SK-N-SH (cell line): ENCODE measurements around the gene PIP4K2B. TPM values are rescaled to one million over a fixed set of nuclear protein-coding genes. Genes with fewer than 3 reads are reported as not detected.

ENCODE experiments used
- CTCF ChIA-PET: fragments of 300-600, 350-600 bp; formaldehyde crosslinking; extraction: SDS; loops from one replicate; lab custom pipeline; 2021; lab: Yijun Ruan, JAX
- POLR2A ChIA-PET: fragments of 350-600 bp; sonication (Branson Sonifier 250); formaldehyde crosslinking; extraction: SDS; loops from one replicate; lab custom pipeline; 2020; ENCODE audit warnings: antibody characterized with exemption, inconsistent platforms; lab: Yijun Ruan, JAX
- DNase-seq: peaks from one replicate; pipeline ENCODE4 v3.0.0; 2012
- H2AFZ ChIP-seq: fragments of 200-600 bp; sonication (generic); 2 replicates; pipeline ENCODE4 v1.8.1; 2016; ENCODE audit warnings: antibody characterized with exemption, mild to moderate bottlenecking, low read depth
- H3F3A ChIP-seq: fragments of 200-600 bp; sonication (generic); replicated peaks from 2 replicates; pipeline ENCODE3; 2016; ENCODE audit warnings: antibody characterized with exemption, mild to moderate bottlenecking; ENCODE audit not compliant: insufficient read depth
- H3K27ac ChIP-seq, 2 experiments: fragments of 200-500 bp in 1 of 2; fragments of 200-600 bp in 1 of 2; sonication (Bioruptor generic) in 1 of 2; sonication (generic), shearing (Covaris generic) in 1 of 2; 2 replicates each; pipeline versions ENCODE4 v1.5.1 to v1.6.1; 2014 to 2016; ENCODE audit warnings: low read depth in 2 of 2, inconsistent platforms in 1 of 2, low read length in 1 of 2, mild to moderate bottlenecking in 1 of 2, mixed read lengths in 1 of 2
- H3K27me3 ChIP-seq: fragments of 200-600 bp; sonication (generic), shearing (Covaris generic); 2 replicates; pipeline ENCODE4 v1.6.1; 2016; ENCODE audit warnings: mixed run types; ENCODE audit not compliant: insufficient read depth
- H3K36me3 ChIP-seq, 2 experiments: fragments of 200-500 bp in 1 of 2; fragments of 200-600 bp in 1 of 2; sonication (Bioruptor generic) in 1 of 2; sonication (generic) in 1 of 2; replicated peaks in 1 of 2; 2 replicates each; pipeline versions ENCODE3 to v1.5.1; 2014 to 2016; ENCODE audit warnings: low read length in 1 of 2, mild to moderate bottlenecking in 1 of 2; ENCODE audit not compliant: insufficient read depth in 2 of 2, control insufficient read depth in 1 of 2
- H3K4me1 ChIP-seq, 2 experiments: fragments of 200-500 bp in 1 of 2; fragments of 200-600 bp in 1 of 2; sonication (Bioruptor generic) in 1 of 2; sonication (generic), shearing (Covaris generic) in 1 of 2; 2 replicates each; pipeline versions ENCODE4 v1.5.1 to v1.6.1; 2014 to 2016; ENCODE audit warnings: low read depth in 1 of 2, low read length in 1 of 2, mixed run types in 1 of 2; ENCODE audit not compliant: insufficient read depth in 2 of 2, control insufficient read depth in 1 of 2
- H3K4me2 ChIP-seq: fragments of 200-600 bp; sonication (generic), shearing (Covaris generic); 2 replicates; pipeline ENCODE4 v1.6.1; 2017; ENCODE audit warnings: mixed run types
- H3K4me3 ChIP-seq, 2 experiments: fragments of 200-500 bp in 1 of 2; fragments of 200-600 bp in 1 of 2; sonication (Bioruptor generic) in 1 of 2; sonication (generic), shearing (Covaris generic) in 1 of 2; 2 replicates each; pipeline versions ENCODE4 v1.5.1 to v1.8.1; 2014 to 2016; ENCODE audit warnings: low read depth in 2 of 2, inconsistent platforms in 1 of 2, low read length in 1 of 2, mild to moderate bottlenecking in 1 of 2, mixed read lengths in 1 of 2, moderate library complexity in 1 of 2
- H3K79me2 ChIP-seq: fragments of 200-600 bp; sonication (generic); 2 replicates; pipeline ENCODE4 v1.8.1; 2017; ENCODE audit warnings: mild to moderate bottlenecking; ENCODE audit not compliant: insufficient read depth
- H3K9ac ChIP-seq: fragments of 200-600 bp; sonication (generic); 2 replicates; pipeline ENCODE4 v1.6.1; 2017; ENCODE audit warnings: mixed run types
- H3K9me2 ChIP-seq: fragments of 200-600 bp; sonication (generic); 2 replicates; pipeline ENCODE4 v1.6.1; 2017; ENCODE audit warnings: mixed run types
- H3K9me3 ChIP-seq: fragments of 200-600 bp; sonication (generic); 2 replicates; pipeline ENCODE4 v1.6.1; 2017; ENCODE audit warnings: mixed run types, mild to moderate bottlenecking, moderate library complexity
- H4K20me1 ChIP-seq: fragments of 200-600 bp; sonication (generic); 2 replicates; pipeline ENCODE4 v1.6.1; 2017; ENCODE audit warnings: mild to moderate bottlenecking, mixed run types; ENCODE audit not compliant: insufficient read depth
- CHD2 ChIP-seq: fragments of 150-350 bp; IDR thresholded peaks from 2 replicates; pipeline ENCODE4 v1.6.1; 2018; ENCODE audit warnings: low read length; ENCODE audit not compliant: partially characterized antibody
- ELF1 ChIP-seq: IDR thresholded peaks from 2 replicates; pipeline ENCODE4 v1.4.0; 2012
- EP300 ChIP-seq, 2 experiments: IDR thresholded peaks; 2 replicates each; pipeline versions ENCODE4 v1.4.0 to v1.6.1; 2012; ENCODE audit warnings: borderline replicate concordance in 1 of 2, low read depth in 1 of 2, low read length in 1 of 2
- FOXM1 ChIP-seq: IDR thresholded peaks from 2 replicates; pipeline ENCODE4 v1.4.0; 2012; ENCODE audit warnings: low read depth, mild to moderate bottlenecking
- GATA2 ChIP-seq: sonication (generic); formaldehyde crosslinking; IDR thresholded peaks from 2 replicates; pipeline ENCODE4 v1.5.0; 2020; ENCODE audit warnings: mild to moderate bottlenecking, missing genetic modification reagents
- IRF3 ChIP-seq: fragments of 150-350 bp; IDR thresholded peaks from 2 replicates; pipeline ENCODE4 v1.6.1; 2016; ENCODE audit warnings: mild to moderate bottlenecking, low read depth, low read length
- MEF2A ChIP-seq: IDR thresholded peaks from 2 replicates; pipeline ENCODE4 v1.4.0; 2012; ENCODE audit warnings: low read depth, borderline replicate concordance
- NRF1 ChIP-seq: IDR thresholded peaks from 2 replicates; pipeline ENCODE4 v1.6.1; 2012; ENCODE audit warnings: low read depth, mild to moderate bottlenecking, low read length
- REST ChIP-seq: IDR thresholded peaks from 2 replicates; pipeline ENCODE4 v1.6.1; 2012; ENCODE audit warnings: mild to moderate bottlenecking, low read depth, low read length, moderate library complexity
- TEAD4 ChIP-seq: IDR thresholded peaks from 2 replicates; pipeline ENCODE4 v1.4.0; 2012; ENCODE audit warnings: mild to moderate bottlenecking, borderline replicate concordance; ENCODE audit not compliant: insufficient read depth
- YY1 ChIP-seq: IDR thresholded peaks from 2 replicates; pipeline ENCODE4 v1.4.0; 2012; ENCODE audit warnings: low read depth, mild to moderate bottlenecking
- WGBS: methylation state at CpG from one replicate; pipeline ENCODE4 v1.1.6; 2017; ENCODE audit warnings: low lambda C conversion rate; 5-methylcytosine and 5-hydroxymethylcytosine counted together
- polyA plus RNA-seq, 3 experiments: library from polyadenylated mRNA; depleted of rRNA; stranded (reverse); fragments of >200 nt; gene quantifications; 2 replicates each; pipeline ENCODE4 v1.2.3, GENCODE V29; 2012

PIP4K2B gene
- polyA plus RNA-seq, 1 of the 3 experiments (the other 2 are of a cell fraction), result 29.8 TPM

GRCh38 chr17:38740044-38740443 is 59.3 kb downstream of the PIP4K2B start:
- POLR2A ChIA-PET, result no interaction called here
- TF ChIP-seq IRF3, result no peak
- Histone ChIP-seq H3K27ac (peak overlapping the region in 1 of 2 experiments; percentile 18; a peak in 1 of 4 replicates), H4K20me1 (peaks cover 72% of the 10 kb centered on the region), H3K36me3 (peaks cover 9 to 29% of the 10 kb centered on the region in 2 experiments), H2AFZ (no peak overlapping the region), H3K4me1 (peaks cover 8 to 62% of the 10 kb centered on the region in 2 experiments; a peak in 2 of 4 replicates), H3K4me2 (no peak overlapping the region), H3K79me2 (peaks cover 66% of the 10 kb centered on the region), H3F3A (peaks cover 29% of the 10 kb centered on the region), H3K9me2 (no peaks in the 10 kb centered on the region), H3K4me3 (no peak overlapping the region), H3K9ac (no peak overlapping the region), H3K27me3 (no peaks in the 10 kb centered on the region), H3K9me3 (no peaks in the 10 kb centered on the region)
- WGBS, result 88% methylated on average over 19 of the region's 19 CpGs
- CTCF ChIA-PET, result interaction anchor here (1.4 to 1.7 kb wide), 2 partner anchors 64 to 133 kb away, joined by 4 to 5 read pairs; no protein-coding TSS in a partner anchor
- no peak for DNase-seq

DNA sequence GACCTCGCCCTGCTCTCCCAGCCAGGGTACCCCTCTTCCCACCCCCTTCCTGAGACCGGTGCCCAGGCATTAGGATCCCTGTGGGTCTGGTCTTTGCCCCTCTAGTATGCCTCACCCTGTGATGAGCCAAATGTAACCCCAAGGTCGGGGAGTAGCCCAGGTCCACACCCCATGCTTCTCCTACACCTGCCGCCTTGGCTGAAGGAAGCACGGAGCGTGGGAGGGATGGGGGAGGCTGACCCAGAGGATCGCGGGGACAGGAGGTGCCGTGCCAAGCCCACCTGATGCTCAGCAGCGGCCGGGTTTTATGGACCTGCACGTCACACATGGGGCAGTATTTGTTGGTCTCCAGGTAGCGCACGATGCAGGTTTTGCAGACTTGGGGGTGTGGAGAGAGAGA is 60.1 kb downstream of the PIP4K2B start:
- H3K9me3 ChIP-seq, result no peaks in the 10 kb centered on the region
- no peak overlapping the region for H2AFZ ChIP-seq
- H3K4me2 ChIP-seq, result no peak overlapping the region
- peaks cover 8 to 61% of the 10 kb centered on the region in 2 experiments; a peak in 2 of 4 replicates for H3K4me1 ChIP-seq
- H3K27ac ChIP-seq, result peak overlapping the region in 1 of 2 experiments; percentile 11; a peak in 1 of 4 replicates
- TF ChIP-seq MEF2A (no peak), YY1 (no peak), NRF1 (no peak), FOXM1 (no peak), TEAD4 (no peak), ELF1 (no peak), EP300 (IDR thresholded peaks at IDR 0.05; ENCODE audit: borderline replicate concordance in 1 of 2, low read depth in 1 of 2, low read length in 1 of 2) (no peak), REST (no peak), CHD2 (no peak), GATA2 (no peak)
- H4K20me1 ChIP-seq, result peaks cover 65% of the 10 kb centered on the region
- ChIA-PET POLR2A (no interaction called here), CTCF (interaction anchor here (1.4 to 1.7 kb wide), 2 partner anchors 63 to 133 kb away, joined by 4 to 5 read pairs; no protein-coding TSS in a partner anchor)
- no peak for DNase-seq
- H3K9me2 ChIP-seq, result no peaks in the 10 kb centered on the region
- H3K36me3 ChIP-seq, result peaks cover 9 to 36% of the 10 kb centered on the region in 2 experiments
- H3F3A ChIP-seq, result peaks cover 29% of the 10 kb centered on the region
- no peak overlapping the region for H3K4me3 ChIP-seq
- 89% methylated on average over 5 of the region's 14 CpGs for WGBS
- no peak overlapping the region for H3K9ac ChIP-seq
- no peaks in the 10 kb centered on the region for H3K27me3 ChIP-seq
- H3K79me2 ChIP-seq, result peaks cover 59% of the 10 kb centered on the region
